ENCODE results near the gene NPTXR. TPM values are rescaled to one million over a fixed set of nuclear protein-coding genes. Genes with fewer than 3 reads are reported as not detected.

NPTXR gene
- 0.04 TPM for polyA plus RNA-seq

DNA sequence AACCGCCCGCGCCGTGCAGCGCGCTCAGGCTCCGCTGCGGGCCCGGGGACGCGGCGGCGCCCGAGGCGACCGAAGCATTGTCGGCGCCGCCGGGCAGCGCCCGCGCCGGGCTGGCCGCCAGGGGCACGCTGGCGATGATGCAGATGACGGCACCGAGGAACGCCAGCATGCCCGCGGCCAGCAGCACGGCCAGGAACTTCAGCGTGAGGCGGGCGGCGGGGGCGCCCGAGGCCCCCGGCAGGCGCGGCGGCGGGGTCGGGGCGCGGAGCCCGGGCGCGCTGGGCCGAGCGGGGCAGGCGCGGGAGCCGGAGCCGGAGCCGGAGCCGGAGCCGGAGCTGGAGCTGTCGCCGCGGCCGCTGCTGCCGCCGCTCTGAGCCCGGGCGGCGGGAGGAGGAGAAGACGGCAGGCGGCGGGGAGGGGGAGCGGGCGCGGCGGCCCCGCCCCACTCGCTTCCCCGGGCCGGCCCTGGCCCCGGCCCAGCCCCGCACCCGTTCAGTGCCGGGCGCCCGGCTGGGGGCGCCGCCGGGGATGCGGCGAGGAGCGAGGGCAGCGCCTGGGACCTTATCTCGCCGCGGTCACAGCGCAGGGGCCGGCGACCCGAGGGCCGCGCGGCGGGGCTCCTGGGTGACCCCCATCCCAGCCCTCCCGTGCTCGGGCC is at the start of gene NPTXR:
Gene NPTXR (minus strand): TSS at position 372 of the 658 bp plus-strand sequence.
- Mint-ChIP-seq H3K27me3 (peaks cover 37% of the 10 kb centered on the region), H3K4me3 (peak within 1 kb of the TSS; percentile 70 to 92 (median 79)), H3K36me3 (no peaks in the 10 kb centered on the region), H3K9me3 (no peaks in the 10 kb centered on the region), H3K27ac (no peak within 1 kb of the TSS), H3K4me1 (peaks cover 5 to 10% (median 6%) of the 10 kb centered on the region in 3 donors)

GRCh38 chr22:38891256-38891655 is 47.4 kb upstream of the NPTXR start:
- Mint-ChIP-seq H3K4me1 (no peaks in the 10 kb centered on the region), H3K27ac (no peak overlapping the region), H3K27me3 (peaks cover 19% of the 10 kb centered on the region), H3K4me3 (no peak overlapping the region), H3K9me3 (no peaks in the 10 kb centered on the region), H3K36me3 (no peaks in the 10 kb centered on the region)

GRCh38 chr22:38890377-38890776 is 46.5 kb upstream of the NPTXR start:
- H3K4me3 Mint-ChIP-seq = no peak overlapping the region
- no peak overlapping the region for H3K27ac Mint-ChIP-seq
- H3K9me3 Mint-ChIP-seq = no peaks in the 10 kb centered on the region
- no peaks in the 10 kb centered on the region for H3K36me3 Mint-ChIP-seq
- H3K27me3 Mint-ChIP-seq = peaks cover 19% of the 10 kb centered on the region
- no peaks in the 10 kb centered on the region for H3K4me1 Mint-ChIP-seq

DNA sequence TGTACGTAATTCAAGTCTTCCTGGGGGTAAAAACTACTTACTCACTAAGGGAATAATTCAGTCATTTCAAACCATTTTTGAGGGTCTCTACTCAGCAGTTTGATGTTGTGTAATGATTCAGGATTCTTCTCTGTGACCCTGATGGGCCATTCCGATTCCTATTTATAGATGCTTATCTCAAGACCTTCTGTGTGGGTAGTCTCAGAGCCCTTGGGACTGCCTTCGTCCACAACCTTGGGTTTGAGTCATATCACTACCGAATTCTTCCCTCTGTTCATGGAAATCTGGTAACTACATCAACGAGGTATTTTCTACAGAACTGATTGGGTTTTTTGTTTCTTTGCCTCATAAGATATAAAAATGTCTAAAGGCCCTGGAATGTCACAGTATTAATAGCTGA is 42.5 kb upstream of the NPTXR start:
- Mint-ChIP-seq H3K27ac (no peak overlapping the region), H3K4me1 (no peaks in the 10 kb centered on the region), H3K27me3 (peaks cover 13% of the 10 kb centered on the region), H3K36me3 (peaks cover 3% of the 10 kb centered on the region), H3K4me3 (no peak overlapping the region), H3K9me3 (no peaks in the 10 kb centered on the region)

DNA sequence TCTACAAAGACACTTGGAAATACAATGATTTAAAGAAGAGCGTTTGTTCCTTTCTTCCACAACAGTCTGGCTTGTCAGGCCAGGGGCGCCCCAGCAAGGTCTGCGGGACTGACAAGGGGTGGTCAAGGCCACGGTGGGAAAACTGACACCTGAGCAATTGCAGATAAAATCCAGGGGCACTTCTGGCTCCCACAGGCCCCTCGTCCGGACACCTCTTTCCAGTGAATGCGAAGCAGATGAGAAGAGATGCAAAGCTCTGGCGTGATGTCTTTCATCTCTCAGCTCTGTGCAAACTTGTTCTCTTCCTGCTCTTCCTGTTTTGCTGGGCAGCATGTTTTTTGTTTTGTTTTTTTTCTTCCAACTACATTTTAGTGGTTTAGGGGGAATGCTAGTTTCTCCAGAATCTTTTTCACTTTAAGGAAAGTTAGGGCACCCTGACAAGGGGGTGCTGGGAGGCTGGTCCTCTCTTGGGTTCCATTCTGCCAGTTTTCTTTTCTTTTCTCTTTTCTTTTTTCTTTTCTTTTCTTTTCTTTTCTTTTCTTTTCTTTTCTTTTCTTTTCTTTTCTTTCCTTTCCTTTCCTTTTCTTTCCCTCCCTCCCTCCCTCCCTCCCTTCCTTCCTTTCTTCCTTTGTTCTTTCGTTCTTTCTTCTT is 39.3 kb upstream of the NPTXR start:
- H3K36me3 Mint-ChIP-seq = peaks cover 3% of the 10 kb centered on the region
- no peaks in the 10 kb centered on the region for H3K9me3 Mint-ChIP-seq
- no peak overlapping the region for H3K27ac Mint-ChIP-seq
- H3K4me3 Mint-ChIP-seq = no peak overlapping the region
- no peaks in the 10 kb centered on the region for H3K4me1 Mint-ChIP-seq
- H3K27me3 Mint-ChIP-seq = peaks cover 8% of the 10 kb centered on the region

DNA sequence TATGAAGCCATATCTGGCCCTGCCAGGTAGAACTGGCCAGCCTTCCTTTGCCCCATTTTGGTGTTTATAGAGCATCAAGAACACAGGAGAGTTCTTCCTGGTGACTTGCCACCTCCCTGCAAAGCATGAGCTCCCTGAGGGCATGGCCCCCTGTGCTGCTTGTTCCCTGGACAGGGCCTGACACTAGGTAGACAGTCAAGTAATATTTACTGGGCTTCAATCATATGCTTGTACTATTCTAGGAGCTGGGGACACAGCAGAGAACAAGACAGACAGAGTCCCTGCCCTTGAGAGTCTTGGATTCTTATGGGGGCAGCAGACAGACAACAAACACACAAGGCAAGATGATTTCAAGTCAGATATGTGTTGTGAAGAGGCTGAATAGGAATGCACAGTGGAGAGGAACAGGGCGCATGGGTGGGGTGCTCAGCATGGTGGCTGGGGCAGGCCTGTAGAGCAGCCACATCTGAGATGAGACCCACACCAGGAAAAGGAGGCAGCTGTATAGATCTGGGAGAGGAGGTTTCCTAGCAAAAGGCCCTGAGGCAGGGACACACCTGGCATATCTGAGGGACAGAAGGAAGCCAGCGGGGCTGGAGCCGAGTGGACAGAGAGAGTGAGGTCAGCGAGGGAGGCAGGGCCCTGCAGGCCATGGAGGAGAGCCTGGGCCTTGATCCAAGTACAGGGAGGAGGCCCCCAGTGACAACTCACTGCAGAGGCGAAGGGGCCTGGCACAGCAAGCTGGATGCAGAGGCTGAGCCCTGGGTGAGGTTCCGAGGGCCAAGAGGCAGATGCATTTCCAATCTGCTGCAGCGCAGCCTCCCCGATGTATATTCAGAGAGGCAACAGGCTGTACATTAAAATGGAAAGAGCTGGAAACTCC is 38.4 kb upstream of the NPTXR start:
- Mint-ChIP-seq H3K9me3 (no peaks in the 10 kb centered on the region), H3K4me1 (no peaks in the 10 kb centered on the region), H3K4me3 (no peak overlapping the region), H3K36me3 (peaks cover 3% of the 10 kb centered on the region), H3K27me3 (peaks cover 8% of the 10 kb centered on the region), H3K27ac (peak overlapping the region in 1 of 3 donors; percentile 69)

GRCh38 chr22:38881464-38881871 is 37.6 kb upstream of the NPTXR start:
- Mint-ChIP-seq H3K9me3 (no peaks in the 10 kb centered on the region), H3K4me1 (no peaks in the 10 kb centered on the region), H3K27ac (no peak overlapping the region), H3K36me3 (peaks cover 3% of the 10 kb centered on the region), H3K4me3 (no peak overlapping the region), H3K27me3 (peaks cover 6% of the 10 kb centered on the region)

DNA sequence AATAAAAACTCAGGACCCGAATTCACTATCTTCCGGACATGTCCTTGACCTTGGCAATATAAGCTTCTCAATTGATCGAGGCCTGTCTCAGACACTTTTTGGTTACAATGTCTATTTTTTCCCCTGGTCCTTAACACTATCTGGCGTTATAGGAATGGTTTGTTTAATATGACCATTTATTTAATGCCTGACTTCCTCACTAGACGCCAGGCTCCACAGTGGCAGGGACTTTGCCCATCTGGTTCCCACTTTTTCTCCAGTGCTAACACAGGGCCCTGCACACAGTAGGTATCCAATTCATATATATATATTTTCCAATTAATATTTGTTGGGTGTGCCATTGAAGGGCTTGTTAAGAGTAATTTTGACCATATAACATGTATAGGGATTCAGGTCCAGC is 36.1 kb upstream of the NPTXR start:
- Mint-ChIP-seq H3K4me1 (no peaks in the 10 kb centered on the region), H3K27me3 (peaks cover 6% of the 10 kb centered on the region), H3K9me3 (no peaks in the 10 kb centered on the region), H3K36me3 (peaks cover 3% of the 10 kb centered on the region), H3K4me3 (no peak overlapping the region), H3K27ac (no peak overlapping the region)

GRCh38 chr22:38879108-38879729 is 35.4 kb upstream of the NPTXR start:
- H3K27me3 Mint-ChIP-seq = peaks cover 10% of the 10 kb centered on the region
- no peaks in the 10 kb centered on the region for H3K4me1 Mint-ChIP-seq
- no peak overlapping the region for H3K27ac Mint-ChIP-seq
- H3K4me3 Mint-ChIP-seq = no peak overlapping the region
- no peaks in the 10 kb centered on the region for H3K9me3 Mint-ChIP-seq
- H3K36me3 Mint-ChIP-seq = peaks cover 3% of the 10 kb centered on the region

DNA sequence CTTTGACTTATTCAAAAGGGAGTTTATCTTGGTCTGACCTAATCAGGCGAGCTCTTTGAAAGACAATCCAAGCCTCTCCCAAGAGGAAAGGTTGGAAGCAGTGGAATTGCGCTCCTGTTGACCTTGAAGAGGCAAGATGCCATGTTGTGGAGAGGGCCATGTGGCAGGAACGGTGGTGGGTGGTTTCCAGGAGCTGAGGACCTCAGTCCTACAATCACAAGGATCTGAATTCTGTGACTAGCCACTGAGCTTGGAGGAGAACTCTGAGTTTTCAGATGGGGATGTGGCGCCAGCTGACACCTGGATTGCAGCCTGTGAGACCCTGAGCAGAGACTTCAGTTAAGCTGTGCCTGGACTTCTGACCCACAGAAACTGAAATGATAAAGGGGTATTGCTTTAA is 34.2 kb upstream of the NPTXR start:
- no peaks in the 10 kb centered on the region for H3K9me3 Mint-ChIP-seq
- H3K27me3 Mint-ChIP-seq = peaks cover 10% of the 10 kb centered on the region
- H3K36me3 Mint-ChIP-seq = peaks cover 3% of the 10 kb centered on the region
- H3K27ac Mint-ChIP-seq = peak overlapping the region in 1 of 3 donors; percentile 42
- peaks cover 6 to 7% (median 6%) of the 10 kb centered on the region in 3 donors for H3K4me1 Mint-ChIP-seq
- H3K4me3 Mint-ChIP-seq = no peak overlapping the region

DNA sequence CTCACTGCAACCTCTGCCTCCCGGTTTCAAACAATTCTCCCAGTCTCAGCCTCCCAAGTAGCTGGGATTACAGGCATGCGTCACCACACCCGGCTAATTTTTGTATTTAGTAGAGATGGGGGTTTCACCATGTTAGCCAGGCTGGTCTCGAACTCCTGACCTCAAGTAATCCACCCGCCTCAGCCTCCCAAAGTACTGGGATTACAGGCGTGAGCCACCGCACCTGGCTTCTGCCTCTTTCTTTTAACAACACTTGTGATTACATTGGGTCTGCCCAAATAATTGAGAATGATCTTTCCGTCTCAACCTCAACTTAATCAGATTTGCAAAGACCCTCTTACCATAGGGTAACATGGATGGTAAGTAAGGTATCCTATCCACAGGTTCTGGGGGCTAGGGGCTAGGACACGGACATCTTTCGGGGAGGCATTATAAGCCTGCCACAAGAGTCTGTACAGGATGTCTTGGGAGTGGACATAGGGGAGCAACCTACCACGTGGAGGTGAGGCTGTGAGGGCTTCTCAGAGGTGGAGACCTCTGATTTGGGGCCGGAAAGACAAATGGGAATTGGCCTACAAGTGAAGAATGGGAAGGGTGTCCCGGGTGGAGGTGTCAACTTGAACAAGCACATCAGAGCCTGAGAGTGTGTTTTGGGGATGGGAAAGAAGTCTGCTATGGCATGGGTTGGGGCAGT is 30.8 kb upstream of the NPTXR start:
- Mint-ChIP-seq H3K4me3 (peak overlapping the region in 3 of 4 donors; percentile 39 to 85 (median 72)), H3K27ac (peak overlapping the region in 1 of 3 donors; percentile 13), H3K36me3 (no peaks in the 10 kb centered on the region), H3K4me1 (peaks cover 16 to 19% (median 17%) of the 10 kb centered on the region in 3 donors), H3K9me3 (no peaks in the 10 kb centered on the region), H3K27me3 (peaks cover 5% of the 10 kb centered on the region)

GRCh38 chr22:38873469-38874411 is 29.9 kb upstream of the NPTXR start:
- Mint-ChIP-seq H3K9me3 (no peaks in the 10 kb centered on the region), H3K4me1 (peaks cover 17 to 24% (median 21%) of the 10 kb centered on the region in 3 donors), H3K27ac (peak overlapping the region; percentile 26 to 93 (median 72)), H3K4me3 (peak overlapping the region; percentile 85 to 96 (median 90)), H3K36me3 (no peaks in the 10 kb centered on the region), H3K27me3 (peaks cover 5% of the 10 kb centered on the region)

- H3K4me3 Mint-ChIP-seq = peak overlapping the region; percentile 85 to 96 (median 90)
- no peaks in the 10 kb centered on the region for H3K36me3 Mint-ChIP-seq
- H3K27ac Mint-ChIP-seq = peak overlapping the region; percentile 72 to 93 (median 74)
- peaks cover 4% of the 10 kb centered on the region for H3K27me3 Mint-ChIP-seq
- H3K9me3 Mint-ChIP-seq = no peaks in the 10 kb centered on the region
- peaks cover 22 to 31% (median 24%) of the 10 kb centered on the region in 3 donors for H3K4me1 Mint-ChIP-seq
These were observed 29.0 kb upstream of the NPTXR start for GRCh38 chr22:38872831-38873248.

All from IgD-negative memory B cell (primary cell).